H1 (cell line): Measurements from ENCODE around the gene STAM. TPM values are rescaled to one million over a fixed set of nuclear protein-coding genes. Genes with fewer than 3 reads are reported as not detected.

Experiments used
- CTCF ChIA-PET: fragments of 300-600 bp; sonication (Branson Sonifier 250); formaldehyde crosslinking; loops from one replicate; lab custom pipeline; 2021; ENCODE audit not compliant: partially characterized antibody; lab: Charles Lee
- POLR2A ChIA-PET: fragments of 300-600 bp; sonication (Branson Sonifier 250); formaldehyde crosslinking; loops from one replicate; lab custom pipeline; 2021; ENCODE audit warnings: inconsistent platforms; ENCODE audit not compliant: partially characterized antibody; lab: Charles Lee
- DNase-seq, 2 experiments: peaks; one replicate each; pipeline versions ENCODE4 v3.0.0 to v3.0.0-alpha.2; 2010 to 2022; ENCODE audit warnings: low spot score in 2 of 2, low read depth in 1 of 2, mixed read lengths in 1 of 2
- FAIRE-seq: peaks from 2 replicates; lab custom pipeline; 2011; peaks lifted over from hg19 to GRCh38; lab: Jason Lieb, UNC
- H2AFZ ChIP-seq: 2 replicates; pipeline ENCODE4 v1.8.1; 2012; ENCODE audit warnings: low read length, inconsistent platforms
- H2AK5ac ChIP-seq: 2 replicates; pipeline ENCODE4 v1.6.1; 2013; ENCODE audit warnings: low read depth, low read length
- H2BK120ac ChIP-seq: replicated peaks from 2 replicates; pipeline ENCODE3; 2013; ENCODE audit warnings: low read depth, low read length, inconsistent platforms
- H2BK12ac ChIP-seq: 2 replicates; pipeline ENCODE4 v1.6.1; 2013; ENCODE audit warnings: low read depth, low read length
- H2BK15ac ChIP-seq: 2 replicates; pipeline ENCODE4 v1.6.1; 2013; ENCODE audit warnings: low read length
- H2BK20ac ChIP-seq: 2 replicates; pipeline ENCODE4 v1.6.1; 2013; ENCODE audit warnings: low read length
- H2BK5ac ChIP-seq: 2 replicates; pipeline ENCODE4 v1.6.1; 2013; ENCODE audit warnings: low read depth, low read length
- H3K14ac ChIP-seq: 2 replicates; pipeline ENCODE4 v1.6.1; 2013; ENCODE audit warnings: inconsistent platforms; ENCODE audit not compliant: insufficient read length
- H3K18ac ChIP-seq: 2 replicates; pipeline ENCODE4 v1.6.1; 2013; ENCODE audit warnings: low read length; ENCODE audit errors: extremely low read depth
- H3K23ac ChIP-seq: 2 replicates; pipeline ENCODE4 v1.6.1; 2013; ENCODE audit warnings: inconsistent platforms; ENCODE audit not compliant: insufficient read length
- H3K23me2 ChIP-seq: 2 replicates; pipeline ENCODE4 v1.6.1; 2013; ENCODE audit warnings: low read depth, low read length
- H3K27ac ChIP-seq: 2 replicates; pipeline ENCODE4 v1.6.1; 2011; ENCODE audit warnings: low read depth, low read length, inconsistent platforms
- H3K27me3 ChIP-seq, 4 experiments: replicated peaks in 1 of 4; 1 replicate in 1 of 4; 2 replicates in 3 of 4; pipeline versions ENCODE4 v1.6.1 to v1.8.1; 2011 to 2013; ENCODE audit warnings: low read length in 3 of 4, mild to moderate bottlenecking in 3 of 4, inconsistent platforms in 2 of 4, mixed read lengths in 2 of 4, moderate library complexity in 1 of 4; ENCODE audit not compliant: control insufficient read depth in 3 of 4, insufficient read depth in 3 of 4; ENCODE audit errors: extremely low read depth in 1 of 4
- H3K36me3 ChIP-seq, 4 experiments: 2 replicates each; pipeline versions ENCODE4 v1.6.1 to v1.8.1; 2011 to 2013; ENCODE audit warnings: mild to moderate bottlenecking in 4 of 4, low read length in 3 of 4, moderate library complexity in 2 of 4, control low read depth in 1 of 4, inconsistent platforms in 1 of 4; ENCODE audit not compliant: insufficient read depth in 4 of 4, control insufficient read depth in 2 of 4
- H3K4ac ChIP-seq: replicated peaks from 2 replicates; pipeline ENCODE3; 2013; ENCODE audit warnings: low read length, low read depth, mixed read lengths, inconsistent platforms; ENCODE audit not compliant: insufficient read length
- H3K4me1 ChIP-seq, 4 experiments: replicated peaks in 1 of 4; 1 replicate in 1 of 4; 2 replicates in 3 of 4; pipeline versions ENCODE4 v1.6.1 to v1.8.1; 2011 to 2013; ENCODE audit warnings: low read length in 3 of 4, inconsistent platforms in 2 of 4, mixed read lengths in 1 of 4; ENCODE audit not compliant: insufficient read depth in 4 of 4, control insufficient read depth in 3 of 4
- H3K4me2 ChIP-seq, 2 experiments: 2 replicates each; pipeline versions ENCODE4 v1.6.1 to v1.8.1; 2011 to 2013; ENCODE audit warnings: low read depth in 2 of 2, low read length in 2 of 2, control low read depth in 1 of 2, inconsistent platforms in 1 of 2, mild to moderate bottlenecking in 1 of 2; ENCODE audit not compliant: insufficient read depth in 1 of 2
- H3K4me3 ChIP-seq, 4 experiments: fragments of 200-600, 300-600 bp in 1 of 4; sonication (generic), shearing (Covaris generic), sonication (Bioruptor Twin) in 1 of 4; 2 replicates each; pipeline versions ENCODE4 v1.5.1 to v1.8.1; 2011 to 2016; ENCODE audit warnings: low read length in 4 of 4, low read depth in 3 of 4, control low read depth in 2 of 4, inconsistent platforms in 2 of 4, mild to moderate bottlenecking in 2 of 4, mixed read lengths in 1 of 4, moderate library complexity in 1 of 4; ENCODE audit not compliant: insufficient read depth in 2 of 4; ENCODE audit errors: extremely low read depth in 1 of 4
- H3K56ac ChIP-seq: replicated peaks from 2 replicates; pipeline ENCODE3; 2013; ENCODE audit warnings: low read depth, mild to moderate bottlenecking, mixed read lengths, low read length, inconsistent platforms; ENCODE audit not compliant: insufficient read length
- H3K79me1 ChIP-seq: 2 replicates; pipeline ENCODE4 v1.6.1; 2013; ENCODE audit warnings: low read depth, low read length, control low read depth
- H3K79me2 ChIP-seq, 2 experiments: 2 replicates each; pipeline versions ENCODE4 v1.6.1 to v1.8.1; 2012 to 2013; ENCODE audit warnings: low read length in 2 of 2, mild to moderate bottlenecking in 2 of 2, inconsistent platforms in 1 of 2; ENCODE audit not compliant: insufficient read depth in 2 of 2, control insufficient read depth in 1 of 2
- H3K9ac ChIP-seq, 4 experiments: replicated peaks in 1 of 4; 1 replicate in 1 of 4; 2 replicates in 3 of 4; pipeline versions ENCODE4 v1.6.1 to v1.8.1; 2011 to 2013; ENCODE audit warnings: low read depth in 3 of 4, low read length in 3 of 4, control low read depth in 2 of 4, mild to moderate bottlenecking in 2 of 4, moderate library complexity in 2 of 4, inconsistent platforms in 1 of 4; ENCODE audit errors: extremely low read depth in 1 of 4
- H3K9me3 ChIP-seq, 2 experiments: 2 replicates each; pipeline versions ENCODE4 v1.6.1 to v1.8.1; 2012 to 2013; ENCODE audit warnings: mild to moderate bottlenecking in 2 of 2, moderate library complexity in 2 of 2, control low read depth in 1 of 2, inconsistent platforms in 1 of 2, low read depth in 1 of 2, low read length in 1 of 2, mixed read lengths in 1 of 2; ENCODE audit not compliant: insufficient read depth in 2 of 2
- H4K20me1 ChIP-seq, 2 experiments: replicated peaks in 1 of 2; 2 replicates each; pipeline versions ENCODE3 to v1.8.1; 2011 to 2013; ENCODE audit warnings: inconsistent platforms in 2 of 2, low read length in 2 of 2, mild to moderate bottlenecking in 1 of 2; ENCODE audit not compliant: insufficient read depth in 2 of 2, control insufficient read depth in 1 of 2
- H4K5ac ChIP-seq: 2 replicates; pipeline ENCODE4 v1.6.1; 2013; ENCODE audit warnings: low read length, low read depth, mixed read lengths, inconsistent platforms; ENCODE audit not compliant: insufficient read length
- H4K8ac ChIP-seq: 2 replicates; pipeline ENCODE4 v1.8.0; 2013; ENCODE audit warnings: mild to moderate bottlenecking, moderate library complexity, low read length, inconsistent platforms; ENCODE audit not compliant: insufficient read depth; ENCODE audit errors: extremely low read depth
- H4K91ac ChIP-seq: replicated peaks from 2 replicates; pipeline ENCODE3; 2013; ENCODE audit warnings: low read length, mixed read lengths, inconsistent platforms; ENCODE audit not compliant: insufficient read length
- CBX8 ChIP-seq: fragments of 300-800, 300-1000 bp; sonication (generic); IDR thresholded peaks from 2 replicates; pipeline ENCODE4 v1.7.1; 2016; ENCODE audit warnings: low read depth, low read length, borderline replicate concordance
- GABPA ChIP-seq: IDR thresholded peaks from 2 replicates; pipeline ENCODE4 v1.6.1; 2011; ENCODE audit warnings: mild to moderate bottlenecking, low read length, moderate library complexity, borderline replicate concordance; ENCODE audit not compliant: insufficient read depth
- GTF2F1 ChIP-seq: IDR thresholded peaks from 2 replicates; pipeline ENCODE4 v1.6.1; 2012; ENCODE audit warnings: low read depth, low read length, improper control_type of control experiment, borderline replicate concordance
- SAP30 ChIP-seq: fragments of 300-600 bp; sonication (generic); IDR thresholded peaks from 2 replicates; pipeline ENCODE4 v1.7.1; 2012; ENCODE audit warnings: low read length, moderate library complexity, mild to moderate bottlenecking, inconsistent platforms; ENCODE audit not compliant: insufficient read depth, insufficient replicate concordance
- SIX5 ChIP-seq: IDR thresholded peaks from 2 replicates; pipeline ENCODE4 v1.6.1; 2011; ENCODE audit warnings: mild to moderate bottlenecking, low read depth, low read length
- USF2 ChIP-seq: IDR thresholded peaks from 2 replicates; pipeline ENCODE4 v1.6.1; 2011; ENCODE audit warnings: low read length, improper control_type of control experiment
- WGBS, 2 experiments: shearing (Covaris generic) in 1 of 2; methylation state at CpG; one replicate each; pipeline versions ENCODE4 v1.1.6 to v1.1.7; 2013 to 2015; ENCODE audit warnings: low lambda C conversion rate in 2 of 2, mixed read lengths in 2 of 2, inconsistent platforms in 1 of 2, low coverage in 1 of 2, missing lambda C conversion rate in 1 of 2; ENCODE audit not compliant: insufficient replicate concordance in 2 of 2, insufficient coverage in 1 of 2, insufficient read length in 1 of 2; ENCODE audit errors: extremely low coverage in 1 of 2, missing lambda C conversion rate in 1 of 2; 5-methylcytosine and 5-hydroxymethylcytosine counted together
- polyA plus RNA-seq, 7 experiments: library from polyadenylated mRNA; depleted of rRNA in 3 of 7; stranded (reverse) in 5 of 7; unstranded in 2 of 7; fragments of >200 nt in 5 of 7; fragments of 200-250 nt in 2 of 7; gene quantifications; 1 replicate in 5 of 7; 2 replicates in 1 of 7; 4 replicates in 1 of 7; pipeline versions ENCODE4 v1.2.1 to v1.2.3, GENCODE V29; 2011 to 2013; ENCODE audit warnings: missing spikeins in 2 of 7, mixed read lengths in 2 of 7
- total RNA-seq: library from RNA; stranded (reverse); fragmentation: NEBNext Ultra II Directional; extraction: Animal tissue kit (Norgen Biotek cat#: 25700); gene quantifications from 2 replicates; pipeline ENCODE4 v1.2.1, GENCODE V29; 2021

STAM gene
- total and polyA plus RNA-seq, 2 of the 8 experiments (the other 6 are each of a cell fraction or from before 2014, with no cell fraction given), result 22.0 to 27.8 TPM

DNA sequence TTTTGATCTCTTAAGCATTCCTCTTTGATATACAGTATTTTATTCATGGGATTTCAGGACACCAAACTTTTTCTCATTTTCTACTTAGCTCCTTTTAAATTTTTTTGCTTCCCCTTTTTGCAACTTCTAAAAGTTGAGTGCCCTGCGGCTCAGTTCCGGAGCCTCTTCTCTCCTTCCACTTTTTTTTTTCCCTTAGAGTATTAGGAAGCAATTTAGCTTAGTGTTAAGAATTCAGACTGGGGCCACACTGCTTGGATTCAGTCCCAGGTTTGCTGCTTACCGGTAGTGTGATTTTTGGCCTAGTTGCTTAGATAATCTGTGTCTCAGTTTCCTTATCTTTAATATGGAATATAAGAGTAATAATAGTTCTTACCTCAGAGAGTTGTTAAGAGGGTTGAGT lies 3.4 kb downstream of the STAM start:
- Histone ChIP-seq H3K36me3 (peaks cover 0 to 2% (median under 1%) of the 10 kb centered on the region in 4 experiments; a peak in 2 of 8 replicates), H3K9ac (no peak overlapping the region), H4K20me1 (peaks cover 0 to 2% of the 10 kb centered on the region in 2 experiments), H3K79me1 (peaks cover 2% of the 10 kb centered on the region; the same call in 1 of the 2 replicates), H4K8ac (no peak overlapping the region), H2AK5ac (no peak overlapping the region), H3K4me1 (peaks cover 6 to 13% (median 10%) of the 10 kb centered on the region in 4 experiments; a peak in 4 of 7 replicates), H3K79me2 (peaks cover 17 to 93% of the 10 kb centered on the region in 2 experiments), H2BK12ac (no peak overlapping the region), H3K4me3 (no peak overlapping the region), H3K23ac (no peak overlapping the region), H3K4ac (no peak overlapping the region), H3K56ac (no peak overlapping the region), H3K14ac (no peak overlapping the region), H4K5ac (no peak overlapping the region), H3K27ac (no peak overlapping the region), H3K4me2 (no peak overlapping the region), H3K23me2 (no peaks in the 10 kb centered on the region; the same call in 1 of the 2 replicates), H2BK20ac (no peak overlapping the region), H2BK5ac (no peak overlapping the region), H4K91ac (no peak overlapping the region), H2BK120ac (no peak overlapping the region), H3K18ac (no peak overlapping the region), H2AFZ (no peak overlapping the region), H2BK15ac (no peak overlapping the region), H3K27me3 (no peaks in the 10 kb centered on the region), H3K9me3 (no peaks in the 10 kb centered on the region)
- 98% methylated on average over 3 of the region's 3 CpGs; no CpG with 5 or more reads in 1 of the 2 experiments for WGBS, 2 experiments
- no peak for TF ChIP-seq USF2
- no peak for TF ChIP-seq GABPA
- no peak for TF ChIP-seq SAP30
- no peak for TF ChIP-seq GTF2F1
- no peak for TF ChIP-seq CBX8
- TF ChIP-seq SIX5, result no peak
- FAIRE-seq (no peak), DNase-seq (no peak)
- POLR2A ChIA-PET, result interaction anchor here (0.7 to 1.9 kb wide), 3 partner anchors 11 to 30 kb away, joined by 3 to 9 read pairs (median 3); partner anchors contain the start of gene HACD1
- CTCF ChIA-PET, result interaction anchor here (0.6 to 1.6 kb wide), 6 partner anchors 10 to 1039 kb away, joined by 3 to 7 read pairs (median 4); no protein-coding TSS in a partner anchor
